H1 (cell line): ENCODE measurements around the gene CORO2B. TPM values are rescaled to one million over a fixed set of nuclear protein-coding genes. Genes with fewer than 3 reads are reported as not detected.

Experiments
- BACH1 ChIP-seq: IDR thresholded peaks from 2 replicates; pipeline ENCODE4 v1.6.1; 2012; ENCODE audit warnings: low read length, improper control_type of control experiment
- JUND ChIP-seq: IDR thresholded peaks from 2 replicates; pipeline ENCODE4 v1.6.1; 2011; ENCODE audit warnings: mild to moderate bottlenecking, improper control_type of control experiment, low read length
- RBBP5 ChIP-seq: IDR thresholded peaks from 2 replicates; pipeline ENCODE4 v1.7.1; 2012; ENCODE audit warnings: low read depth, mild to moderate bottlenecking, inconsistent platforms, low read length, moderate library complexity, borderline replicate concordance
- TCF12 ChIP-seq: IDR thresholded peaks from 2 replicates; pipeline ENCODE4 v1.6.1; 2011; ENCODE audit warnings: low read depth, mild to moderate bottlenecking, low read length
- polyA plus RNA-seq, 7 experiments: library from polyadenylated mRNA; depleted of rRNA in 3 of 7; stranded (reverse) in 5 of 7; unstranded in 2 of 7; fragments of >200 nt in 5 of 7; fragments of 200-250 nt in 2 of 7; gene quantifications; 1 replicate in 5 of 7; 2 replicates in 1 of 7; 4 replicates in 1 of 7; pipeline versions ENCODE4 v1.2.1 to v1.2.3, GENCODE V29; 2011 to 2013; ENCODE audit warnings: missing spikeins in 2 of 7, mixed read lengths in 2 of 7
- total RNA-seq: library from RNA; stranded (reverse); fragmentation: NEBNext Ultra II Directional; extraction: Animal tissue kit (Norgen Biotek cat#: 25700); gene quantifications from 2 replicates; pipeline ENCODE4 v1.2.1, GENCODE V29; 2021

The CORO2B gene
- total and polyA plus RNA-seq, 2 of the 8 experiments (the other 6 are each of a cell fraction or from before 2014, with no cell fraction given) = 3.4 to 6.7 TPM

DNA sequence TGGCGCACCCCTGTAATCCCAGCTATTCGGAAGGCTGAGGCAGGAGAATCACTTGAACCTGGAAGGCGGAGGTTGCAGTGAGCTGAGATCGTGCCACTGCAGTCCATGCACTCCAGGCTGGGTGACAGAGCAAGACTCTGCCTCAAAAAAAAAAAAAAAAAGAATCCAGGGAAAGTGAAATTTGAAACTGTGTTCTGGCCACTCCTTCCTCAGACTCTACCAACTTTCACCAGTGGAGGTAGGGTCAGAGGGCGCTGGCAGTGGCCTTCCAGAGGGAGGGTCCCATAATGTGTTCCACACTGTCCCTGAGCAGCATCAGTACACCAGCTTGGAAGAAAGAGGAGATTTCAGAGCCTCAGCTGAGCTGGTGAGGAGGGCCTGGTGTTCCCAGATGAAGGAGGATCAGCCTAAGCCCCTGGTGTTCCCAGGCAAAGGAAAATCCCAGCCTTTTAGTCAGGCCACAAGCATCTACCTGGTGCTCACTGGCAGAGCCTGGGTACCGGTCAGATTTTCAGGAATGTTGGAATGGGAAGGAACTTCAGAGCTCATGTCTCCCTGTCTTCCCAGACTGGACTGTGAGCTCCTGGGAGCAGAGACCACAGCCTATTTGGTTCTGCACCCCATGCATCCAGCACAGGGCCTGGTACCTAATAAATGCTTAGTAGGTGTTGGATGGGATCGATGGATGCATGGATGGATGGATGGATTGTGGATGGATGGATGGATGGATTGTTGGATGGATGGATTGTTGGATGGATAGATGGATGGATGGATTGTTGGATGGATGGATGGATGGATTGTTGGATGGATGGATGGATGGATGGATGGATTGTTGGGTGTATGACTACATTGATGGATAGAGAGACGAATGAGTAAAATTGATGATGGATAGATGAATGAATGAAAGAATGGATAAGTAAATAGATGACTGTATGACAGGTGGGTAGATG is 117.9 kb downstream of the CORO2B start (continued):
- no peak for TF ChIP-seq JUND
- TF ChIP-seq RBBP5 = no peak
- no peak for TF ChIP-seq TCF12
- TF ChIP-seq BACH1 = no peak
